SIG-M5 (cell line): ENCODE data around the gene ADCYAP1R1.
"Not testable (repeated sequence)": the region's sequence is repeated elsewhere in the genome, so short reads cannot be mapped to it uniquely, and the experiment has no call there.

Experiments used
- DNase-seq: peaks from one replicate; lab custom pipeline; 2025; lab: John Stamatoyannopoulos, UW

The ADCYAP1R1 gene

GRCh38 chr7:31134246-31135188 is 82.4 kb downstream of the ADCYAP1R1 start:
- DNase-seq = no peak

- no peak for DNase-seq
Measured at GRCh38 chr7:31137234-31137633, 85.1 kb downstream of the ADCYAP1R1 start.

GRCh38 chr7:31145339-31145738 is 93.2 kb downstream of the ADCYAP1R1 start:
- DNase-seq = no peak

- no peak for DNase-seq
Measured at GRCh38 chr7:31146030-31146429, 93.9 kb downstream of the ADCYAP1R1 start.

- no peak for DNase-seq
Measured at GRCh38 chr7:31146538-31146937, 94.4 kb downstream of the ADCYAP1R1 start.

- DNase-seq = no peak
Measured at GRCh38 chr7:31151849-31152248, 99.7 kb downstream of the ADCYAP1R1 start.

- DNase-seq = not testable (repeated sequence)
Measured at GRCh38 chr7:31153318-31153717, 101.2 kb downstream of the ADCYAP1R1 start.

GRCh38 chr7:31160941-31161340 is 108.8 kb downstream of the ADCYAP1R1 start:
- DNase-seq = no peak
